Measurements from ENCODE around the gene CPT1B.
A peak's percentile ranks its signal among the peaks of the same experiment; 100 is the strongest.
"Not testable (repeated sequence)": the region's sequence is repeated elsewhere in the genome, so short reads cannot be mapped to it uniquely, and the experiment has no call there.

Gene CPT1B

GRCh38 chr22:50548921-50549790 lies 29.1 kb downstream of the CPT1B start:
- no peaks in the 10 kb centered on the region for H3K9me3 Mint-ChIP-seq
- no peaks in the 10 kb centered on the region for H3K27me3 Mint-ChIP-seq
- H3K4me3 Mint-ChIP-seq, result peak overlapping the region; percentile 66
- peaks cover 42% of the 10 kb centered on the region for H3K4me1 Mint-ChIP-seq
- H3K36me3 Mint-ChIP-seq, result no peaks in the 10 kb centered on the region
- ATAC-seq, result peak; percentile 27
- peak overlapping the region; percentile 76 for H3K27ac Mint-ChIP-seq

GRCh38 chr22:50548040-50548920 lies 29.9 kb downstream of the CPT1B start:
- Mint-ChIP-seq H3K4me1 (peaks cover 46% of the 10 kb centered on the region), H3K36me3 (no peaks in the 10 kb centered on the region), H3K27ac (peak overlapping the region; percentile 76), H3K9me3 (no peaks in the 10 kb centered on the region), H3K27me3 (no peaks in the 10 kb centered on the region), H3K4me3 (peak overlapping the region; percentile 54)
- peak; percentile 40 for ATAC-seq

GRCh38 chr22:50547263-50547985 lies 30.8 kb downstream of the CPT1B start:
- no peak for ATAC-seq
- Mint-ChIP-seq H3K36me3 (no peaks in the 10 kb centered on the region), H3K9me3 (no peaks in the 10 kb centered on the region), H3K27me3 (no peaks in the 10 kb centered on the region), H3K4me1 (peaks cover 50% of the 10 kb centered on the region), H3K4me3 (no peak overlapping the region), H3K27ac (peak overlapping the region; percentile 76)

GRCh38 chr22:50546326-50547262 lies 31.6 kb downstream of the CPT1B start:
- Mint-ChIP-seq H3K27me3 (no peaks in the 10 kb centered on the region), H3K27ac (peak overlapping the region; percentile 89), H3K9me3 (no peaks in the 10 kb centered on the region), H3K4me3 (no peak overlapping the region), H3K36me3 (no peaks in the 10 kb centered on the region), H3K4me1 (peaks cover 53% of the 10 kb centered on the region)
- peak; percentile 50 for ATAC-seq

GRCh38 chr22:50545522-50546325 lies 32.5 kb downstream of the CPT1B start, which contains the start of gene KLHDC7B:
KLHDC7B (plus strand) TSS chr22:50545899; CDS start chr22:50546244, 345 bp downstream.
- no peaks in the 10 kb centered on the region for H3K36me3 Mint-ChIP-seq
- no peaks in the 10 kb centered on the region for H3K27me3 Mint-ChIP-seq
- no peak within 1 kb of the TSS for H3K4me3 Mint-ChIP-seq
- peaks cover 60% of the 10 kb centered on the region for H3K4me1 Mint-ChIP-seq
- ATAC-seq, result no peak
- H3K27ac Mint-ChIP-seq, result peak within 1 kb of the TSS; percentile 89
- no peaks in the 10 kb centered on the region for H3K9me3 Mint-ChIP-seq

GRCh38 chr22:50544746-50545253 lies 33.4 kb downstream of the CPT1B start:
- Mint-ChIP-seq H3K27ac (peak overlapping the region; percentile 89), H3K4me1 (peaks cover 60% of the 10 kb centered on the region), H3K4me3 (no peak overlapping the region), H3K27me3 (no peaks in the 10 kb centered on the region), H3K36me3 (no peaks in the 10 kb centered on the region), H3K9me3 (no peaks in the 10 kb centered on the region)
- ATAC-seq, result no peak

GRCh38 chr22:50544078-50544745 lies 34.0 kb downstream of the CPT1B start:
- Mint-ChIP-seq H3K4me1 (peaks cover 61% of the 10 kb centered on the region), H3K27ac (peak overlapping the region; percentile 89), H3K27me3 (no peaks in the 10 kb centered on the region), H3K4me3 (peak overlapping the region; percentile 46), H3K9me3 (no peaks in the 10 kb centered on the region), H3K36me3 (no peaks in the 10 kb centered on the region)
- peak; percentile 24 for ATAC-seq

- no peaks in the 10 kb centered on the region for H3K9me3 Mint-ChIP-seq
- H3K4me1 Mint-ChIP-seq, result peaks cover 63% of the 10 kb centered on the region
- H3K4me3 Mint-ChIP-seq, result peak overlapping the region; percentile 65
- H3K27ac Mint-ChIP-seq, result peak overlapping the region; percentile 88
- peak; percentile 66 for ATAC-seq
- H3K27me3 Mint-ChIP-seq, result no peaks in the 10 kb centered on the region
- no peaks in the 10 kb centered on the region for H3K36me3 Mint-ChIP-seq
Measured at GRCh38 chr22:50542416-50542927, 35.8 kb downstream of the CPT1B start.

GRCh38 chr22:50541667-50542026 lies 36.6 kb downstream of the CPT1B start:
- peak overlapping the region; percentile 88 for H3K27ac Mint-ChIP-seq
- not testable (repeated sequence) for ATAC-seq, H3K36me3 Mint-ChIP-seq, H3K9me3 Mint-ChIP-seq, H3K27me3 Mint-ChIP-seq
- peak overlapping the region; percentile 67 for H3K4me3 Mint-ChIP-seq
- H3K4me1 Mint-ChIP-seq, result peaks cover 62% of the 10 kb centered on the region

GRCh38 chr22:50540381-50540780 lies 37.8 kb downstream of the CPT1B start:
- Mint-ChIP-seq H3K27ac (peak overlapping the region; percentile 88), H3K9me3 (no peaks in the 10 kb centered on the region), H3K36me3 (no peaks in the 10 kb centered on the region), H3K4me1 (peaks cover 64% of the 10 kb centered on the region), H3K4me3 (no peak overlapping the region), H3K27me3 (no peaks in the 10 kb centered on the region)
- no peak for ATAC-seq

GRCh38 chr22:50537765-50538164 lies 40.5 kb downstream of the CPT1B start:
- ATAC-seq, result no peak
- H3K4me1 Mint-ChIP-seq, result peaks cover 74% of the 10 kb centered on the region
- H3K27me3 Mint-ChIP-seq, result no peaks in the 10 kb centered on the region
- H3K27ac Mint-ChIP-seq, result peak overlapping the region; percentile 88
- H3K36me3 Mint-ChIP-seq, result no peaks in the 10 kb centered on the region
- no peak overlapping the region for H3K4me3 Mint-ChIP-seq
- no peaks in the 10 kb centered on the region for H3K9me3 Mint-ChIP-seq

- H3K4me3 Mint-ChIP-seq, result no peak overlapping the region
- no peaks in the 10 kb centered on the region for H3K27me3 Mint-ChIP-seq
- H3K9me3 Mint-ChIP-seq, result no peaks in the 10 kb centered on the region
- ATAC-seq, result no peak
- no peaks in the 10 kb centered on the region for H3K36me3 Mint-ChIP-seq
- H3K27ac Mint-ChIP-seq, result no peak overlapping the region
- peaks cover 69% of the 10 kb centered on the region for H3K4me1 Mint-ChIP-seq
Measured at GRCh38 chr22:50536226-50536625, 42.0 kb downstream of the CPT1B start.

GRCh38 chr22:50535113-50535512 lies 43.1 kb downstream of the CPT1B start:
- ATAC-seq, result no peak
- Mint-ChIP-seq H3K36me3 (no peaks in the 10 kb centered on the region), H3K27me3 (no peaks in the 10 kb centered on the region), H3K4me3 (peak overlapping the region; percentile 73), H3K27ac (peak overlapping the region; percentile 100), H3K4me1 (peaks cover 58% of the 10 kb centered on the region), H3K9me3 (no peaks in the 10 kb centered on the region)
